Measurements from ENCODE around the gene IL20. TPM values are rescaled to one million over a fixed set of nuclear protein-coding genes. Genes with fewer than 3 reads are reported as not detected.

The IL20 gene
- total and polyA plus RNA-seq, 2 of the 8 experiments (the other 6 are each of a cell fraction or from before 2014, with no cell fraction given) = not detected

- POLR2A ChIA-PET (ENCODE audit: partially characterized antibody) = no interaction called here
- FAIRE-seq = no peak
- no peaks in the 10 kb centered on the region; a peak in 1 of 7 replicates for H3K27me3 ChIP-seq (replicated peaks in 1 of 4; ENCODE audit: control insufficient read depth in 3 of 4, extremely low read depth in 1 of 4, insufficient read depth in 3 of 4, low read length in 3 of 4)
- no peak overlapping the region for H2AFZ ChIP-seq (ENCODE audit: low read length)
- H4K20me1 ChIP-seq (replicated peaks in 1 of 2; ENCODE audit: control insufficient read depth in 1 of 2, insufficient read depth in 2 of 2, low read length in 2 of 2) = no peaks in the 10 kb centered on the region
- no peak for DNase-seq (ENCODE audit: low read depth in 1 of 2, low spot score in 2 of 2)
- H3K4me3 ChIP-seq (ENCODE audit: extremely low read depth in 1 of 4, insufficient read depth in 2 of 4, low read depth in 3 of 4, low read length in 4 of 4) = no peak overlapping the region
- no peak overlapping the region for H3K18ac ChIP-seq (ENCODE audit: extremely low read depth, low read length)
- H3K23me2 ChIP-seq (ENCODE audit: low read depth, low read length) = no peaks in the 10 kb centered on the region
- no peaks in the 10 kb centered on the region for H3K79me1 ChIP-seq (ENCODE audit: low read depth, low read length)
- no peak overlapping the region for H4K8ac ChIP-seq (ENCODE audit: extremely low read depth, insufficient read depth, low read length)
- H2BK5ac ChIP-seq (ENCODE audit: low read depth, low read length) = no peak overlapping the region
- H2BK12ac ChIP-seq (ENCODE audit: low read depth, low read length) = no peak overlapping the region
- H3K56ac ChIP-seq (replicated peaks; ENCODE audit: insufficient read length, low read depth, low read length) = no peak overlapping the region
- CTCF ChIA-PET (ENCODE audit: partially characterized antibody) = no interaction called here
- H2BK15ac ChIP-seq (ENCODE audit: low read length) = no peak overlapping the region
- H3K4me2 ChIP-seq (ENCODE audit: insufficient read depth in 1 of 2, low read depth in 2 of 2, low read length in 2 of 2) = no peak overlapping the region
- no peak overlapping the region for H4K91ac ChIP-seq (replicated peaks; ENCODE audit: insufficient read length, low read length)
- no peak overlapping the region for H2AK5ac ChIP-seq (ENCODE audit: low read depth, low read length)
- no peak overlapping the region for H2BK120ac ChIP-seq (replicated peaks; ENCODE audit: low read depth, low read length)
- WGBS, 2 experiments (ENCODE audit: extremely low coverage in 1 of 2, insufficient coverage in 1 of 2, insufficient read length in 1 of 2, insufficient replicate concordance in 2 of 2, low coverage in 1 of 2, low lambda C conversion rate in 2 of 2, missing lambda C conversion rate in 1 of 2) = 77% methylated on average over 3 of the region's 3 CpGs; no CpG with 5 or more reads in 1 of the 2 experiments
- H3K79me2 ChIP-seq (ENCODE audit: control insufficient read depth in 1 of 2, insufficient read depth in 2 of 2, low read length in 2 of 2) = no peaks in the 10 kb centered on the region
- no peak overlapping the region for H3K27ac ChIP-seq (ENCODE audit: low read depth, low read length)
- H3K36me3 ChIP-seq (ENCODE audit: control insufficient read depth in 2 of 4, insufficient read depth in 4 of 4, low read length in 3 of 4) = no peaks in the 10 kb centered on the region
- no peaks in the 10 kb centered on the region for H3K4me1 ChIP-seq (replicated peaks in 1 of 4; ENCODE audit: control insufficient read depth in 3 of 4, insufficient read depth in 4 of 4, low read length in 3 of 4)
- no peak overlapping the region for H3K9ac ChIP-seq (replicated peaks in 1 of 4; ENCODE audit: extremely low read depth in 1 of 4, low read depth in 3 of 4, low read length in 3 of 4)
- peaks cover 3 to 20% of the 10 kb centered on the region in 2 experiments for H3K9me3 ChIP-seq (ENCODE audit: insufficient read depth in 2 of 2, low read depth in 1 of 2, low read length in 1 of 2)
- no peak overlapping the region for H3K23ac ChIP-seq (ENCODE audit: insufficient read length)
- H3K4ac ChIP-seq (replicated peaks; ENCODE audit: insufficient read length, low read depth, low read length) = no peak overlapping the region
- no peak overlapping the region for H2BK20ac ChIP-seq (ENCODE audit: low read length)
- no peak overlapping the region for H3K14ac ChIP-seq (ENCODE audit: insufficient read length)
- H4K5ac ChIP-seq (ENCODE audit: insufficient read length, low read depth, low read length) = no peak overlapping the region
- TF ChIP-seq ASH2L (IDR thresholded peaks at IDR 0.05; ENCODE audit: low read length) = no peak
- TF ChIP-seq SUZ12 (IDR thresholded peaks at IDR 0.05; ENCODE audit: low read length) = no peak
- TF ChIP-seq BRCA1 (IDR thresholded peaks at IDR 0.05; ENCODE audit: low read depth, low read length) = no peak
- TF ChIP-seq SIN3A (conservative IDR thresholded peaks at IDR 0.05 in 1 of 2, IDR thresholded peaks at IDR 0.05 in 1 of 2; ENCODE audit: low read depth in 1 of 2, low read length in 2 of 2) = no peak
- TF ChIP-seq GABPA (IDR thresholded peaks at IDR 0.05; ENCODE audit: borderline replicate concordance, insufficient read depth, low read length) = no peak
- TF ChIP-seq KDM4A (IDR thresholded peaks at IDR 0.05; ENCODE audit: low read depth, low read length, severe bottlenecking) = no peak
- no peak for TF ChIP-seq TAF7 (optimal IDR thresholded peaks at IDR 0.05; ENCODE audit: borderline replicate concordance, low read depth, low read length)
- no peak for TF ChIP-seq SP2 (IDR thresholded peaks at IDR 0.05; ENCODE audit: low read length)
- TF ChIP-seq TBP (IDR thresholded peaks at IDR 0.05; ENCODE audit: low read depth, low read length) = no peak
- TF ChIP-seq NRF1 (IDR thresholded peaks at IDR 0.05; ENCODE audit: low read depth, low read length) = no peak
- TF ChIP-seq POU5F1 (IDR thresholded peaks at IDR 0.05; ENCODE audit: low read depth, low read length) = no peak
- no peak for TF ChIP-seq SAP30 (IDR thresholded peaks at IDR 0.05; ENCODE audit: insufficient read depth, insufficient replicate concordance, low read length)
- no peak for TF ChIP-seq RBBP5 (IDR thresholded peaks at IDR 0.05; ENCODE audit: borderline replicate concordance, low read depth, low read length)
These were observed 10.4 kb downstream of the IL20 start for GRCh38 chr1:206875752-206876377.

All from H1 (cell line).